HG03045 (cell line): ENCODE data around the gene LRRC66.

Source experiments
- ATAC-seq: cut with Tn5 transposase; IDR thresholded peaks from one replicate; pipeline ENCODE4 v1.9.1; 2021; ENCODE audit warnings: mild to moderate bottlenecking, moderate library complexity; ENCODE audit not compliant: unreplicated experiment

LRRC66 gene

GRCh38 chr4:52012651-52013050, 7.5 kb downstream of the LRRC66 start:
- ATAC-seq = no peak

GRCh38 chr4:52010986-52011385, 9.2 kb downstream of the LRRC66 start:
- no peak for ATAC-seq

- ATAC-seq = no peak
Observed at GRCh38 chr4:52006887-52007286, 13.3 kb downstream of the LRRC66 start.

- ATAC-seq = no peak
Observed at GRCh38 chr4:52005604-52006273, 14.4 kb downstream of the LRRC66 start.

- ATAC-seq = no peak
Observed at GRCh38 chr4:52004414-52004813, 15.7 kb downstream of the LRRC66 start.

GRCh38 chr4:52001616-52002015, 18.5 kb downstream of the LRRC66 start:
- no peak for ATAC-seq

GRCh38 chr4:51999250-51999649, 20.9 kb downstream of the LRRC66 start:
- ATAC-seq = no peak

GRCh38 chr4:51998837-51999236, 21.3 kb downstream of the LRRC66 start:
- ATAC-seq = no peak

GRCh38 chr4:51997647-51998046, 22.5 kb downstream of the LRRC66 start:
- ATAC-seq = no peak

GRCh38 chr4:51995647-51996220, 24.4 kb downstream of the LRRC66 start:
- no peak for ATAC-seq

GRCh38 chr4:51965862-51966261, 54.3 kb downstream of the LRRC66 start:
- ATAC-seq = no peak

GRCh38 chr4:51963841-51964517, 56.2 kb downstream of the LRRC66 start:
- no peak for ATAC-seq

GRCh38 chr4:51960486-51960885, 59.7 kb downstream of the LRRC66 start:
- no peak for ATAC-seq

- ATAC-seq = no peak
Observed at GRCh38 chr4:51958199-51958968, 61.8 kb downstream of the LRRC66 start.
